Chondrocyte (in vitro differentiated cells): ENCODE data around the gene RERE. TPM values are rescaled to one million over a fixed set of nuclear protein-coding genes. Genes with fewer than 3 reads are reported as not detected.

Experiments
- DNase-seq: peaks from one replicate; pipeline ENCODE4 v3.0.0; 2021; ENCODE audit warnings: mixed read lengths, low spot score
- H3K27ac Mint-ChIP-seq: one replicate; pipeline ENCODE4 v1.8.0; 2021; ENCODE audit warnings: mild to moderate bottlenecking, moderate library complexity, mixed read lengths; ENCODE audit not compliant: unreplicated experiment
- H3K27me3 Mint-ChIP-seq: 2 replicates; pipeline ENCODE4 v1.8.0; 2021; ENCODE audit warnings: low read depth, mixed read lengths
- H3K36me3 Mint-ChIP-seq: 2 replicates; pipeline ENCODE4 v1.8.0; 2021; ENCODE audit warnings: low read depth, mixed read lengths
- H3K4me1 Mint-ChIP-seq: 2 replicates; pipeline ENCODE4 v1.8.0; 2021; ENCODE audit warnings: low read depth, mild to moderate bottlenecking, mixed read lengths
- H3K4me3 Mint-ChIP-seq: one replicate; pipeline ENCODE4 v1.8.0; 2021; ENCODE audit warnings: mild to moderate bottlenecking, moderate library complexity, mixed read lengths; ENCODE audit not compliant: unreplicated experiment
- H3K9me3 Mint-ChIP-seq: 2 replicates; pipeline ENCODE4 v1.8.0; 2021; ENCODE audit warnings: low read depth, mixed read lengths
- total RNA-seq: library from RNA; stranded (reverse); gene quantifications from 3 replicates; pipeline ENCODE4 v1.2.1, GENCODE V29; 2021
- TF ChIP-seq, protein P1 (sequence below): fragments of 200-600 bp; sonication (generic); IDR thresholded peaks from 2 replicates; pipeline ENCODE4 v1.5.0; 2021; ENCODE audit warnings: antibody characterized with exemption, mild to moderate bottlenecking, moderate library complexity

RERE gene
- total RNA-seq, 1 donor from 2014 or later, result 64.9 TPM

DNA sequence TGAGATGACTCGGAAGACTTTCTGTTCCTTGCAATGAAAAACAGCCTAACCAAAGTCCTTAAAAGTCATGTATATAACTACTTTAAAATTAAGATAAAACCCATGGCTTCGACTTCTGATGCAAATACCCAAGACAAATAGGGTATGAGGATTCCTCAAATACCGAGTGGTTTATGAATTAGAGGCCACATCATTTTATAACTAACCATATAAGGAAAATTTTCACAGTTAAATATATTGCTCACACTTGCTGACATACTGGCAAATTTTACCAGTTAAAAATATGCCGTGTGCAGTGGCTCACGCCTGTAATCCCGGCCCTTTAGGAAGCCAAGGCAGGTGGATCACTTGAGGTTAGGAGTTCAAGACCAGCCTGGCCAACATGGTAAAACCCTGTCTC, 5.4 kb downstream of the RERE start:
- no peaks in the 10 kb centered on the region for H3K9me3 Mint-ChIP-seq
- H3K27ac Mint-ChIP-seq, result no peak overlapping the region
- no peak for DNase-seq
- H3K4me1 Mint-ChIP-seq, result peaks cover 59% of the 10 kb centered on the region
- no peaks in the 10 kb centered on the region for H3K27me3 Mint-ChIP-seq
- H3K4me3 Mint-ChIP-seq, result no peak overlapping the region
- no peaks in the 10 kb centered on the region for H3K36me3 Mint-ChIP-seq
- TF ChIP-seq, protein P1, sequence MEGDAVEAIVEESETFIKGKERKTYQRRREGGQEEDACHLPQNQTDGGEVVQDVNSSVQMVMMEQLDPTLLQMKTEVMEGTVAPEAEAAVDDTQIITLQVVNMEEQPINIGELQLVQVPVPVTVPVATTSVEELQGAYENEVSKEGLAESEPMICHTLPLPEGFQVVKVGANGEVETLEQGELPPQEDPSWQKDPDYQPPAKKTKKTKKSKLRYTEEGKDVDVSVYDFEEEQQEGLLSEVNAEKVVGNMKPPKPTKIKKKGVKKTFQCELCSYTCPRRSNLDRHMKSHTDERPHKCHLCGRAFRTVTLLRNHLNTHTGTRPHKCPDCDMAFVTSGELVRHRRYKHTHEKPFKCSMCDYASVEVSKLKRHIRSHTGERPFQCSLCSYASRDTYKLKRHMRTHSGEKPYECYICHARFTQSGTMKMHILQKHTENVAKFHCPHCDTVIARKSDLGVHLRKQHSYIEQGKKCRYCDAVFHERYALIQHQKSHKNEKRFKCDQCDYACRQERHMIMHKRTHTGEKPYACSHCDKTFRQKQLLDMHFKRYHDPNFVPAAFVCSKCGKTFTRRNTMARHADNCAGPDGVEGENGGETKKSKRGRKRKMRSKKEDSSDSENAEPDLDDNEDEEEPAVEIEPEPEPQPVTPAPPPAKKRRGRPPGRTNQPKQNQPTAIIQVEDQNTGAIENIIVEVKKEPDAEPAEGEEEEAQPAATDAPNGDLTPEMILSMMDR, result no peak

DNA sequence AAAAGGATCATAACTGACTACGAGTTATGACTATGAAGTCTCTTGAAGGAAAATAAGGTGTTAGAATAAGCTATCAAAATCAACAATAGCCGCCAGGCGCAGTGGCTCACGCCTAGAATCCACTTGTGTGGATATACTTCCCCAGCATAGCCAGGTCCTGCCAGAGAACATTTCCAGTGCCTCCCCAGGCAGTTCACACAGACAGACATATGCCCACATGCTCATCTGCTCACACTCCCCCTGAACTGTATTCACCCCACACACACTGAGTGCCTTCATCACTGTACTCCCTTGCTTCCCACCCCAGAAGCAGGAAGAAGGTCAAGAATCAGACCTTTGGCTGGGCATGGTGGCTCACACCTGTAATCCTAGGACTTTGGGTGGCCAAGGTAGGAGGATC, 6.5 kb downstream of the RERE start:
- no peak for DNase-seq
- TF ChIP-seq, protein P1, result no peak
- H3K9me3 Mint-ChIP-seq, result no peaks in the 10 kb centered on the region
- peaks cover 50% of the 10 kb centered on the region for H3K4me1 Mint-ChIP-seq
- no peaks in the 10 kb centered on the region for H3K36me3 Mint-ChIP-seq
- no peaks in the 10 kb centered on the region for H3K27me3 Mint-ChIP-seq
- no peak overlapping the region for H3K4me3 Mint-ChIP-seq
- no peak overlapping the region for H3K27ac Mint-ChIP-seq

DNA sequence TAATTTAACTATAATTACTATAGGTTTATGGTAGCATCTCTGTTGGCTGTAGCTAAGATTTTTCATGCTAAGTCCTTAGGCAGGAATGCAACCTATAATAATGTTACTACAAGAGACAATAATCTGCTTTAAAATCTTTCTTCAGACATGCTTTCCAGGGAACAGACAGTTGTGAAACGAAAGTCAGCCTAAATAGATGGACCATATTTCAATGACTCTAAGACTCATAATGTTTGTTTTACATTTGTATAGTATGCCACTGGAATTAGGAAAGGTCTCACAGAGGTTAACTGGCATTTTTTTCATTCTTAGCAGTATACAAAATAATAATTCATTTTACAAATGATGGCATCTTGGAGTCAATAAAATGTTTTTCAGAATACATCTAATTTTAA, 8.1 kb downstream of the RERE start:
- Mint-ChIP-seq H3K27ac (no peak overlapping the region), H3K9me3 (no peaks in the 10 kb centered on the region), H3K4me1 (peaks cover 34% of the 10 kb centered on the region), H3K27me3 (no peaks in the 10 kb centered on the region), H3K4me3 (no peak overlapping the region), H3K36me3 (no peaks in the 10 kb centered on the region)
- TF ChIP-seq, protein P1, result no peak
- no peak for DNase-seq

DNA sequence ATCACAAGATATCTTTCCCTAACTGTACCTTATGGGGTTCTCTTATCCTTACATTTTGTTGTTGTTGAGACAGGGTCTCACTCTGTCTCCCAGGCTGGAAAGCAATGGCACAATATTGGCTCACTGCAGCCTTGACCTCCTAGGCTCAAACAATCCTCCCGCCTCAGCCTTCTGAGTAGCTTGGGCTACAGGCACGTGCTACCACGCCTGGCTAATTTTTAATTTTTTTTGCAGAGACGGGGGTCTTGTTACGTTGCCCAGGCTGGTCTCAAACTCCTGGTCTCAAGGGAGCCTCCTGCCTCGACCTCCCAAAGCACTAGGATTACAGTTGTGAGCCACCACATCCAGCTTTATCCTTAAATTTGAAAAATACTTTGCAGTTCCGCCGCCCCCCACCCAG, 10.4 kb downstream of the RERE start:
- TF ChIP-seq, protein P1, result no peak
- DNase-seq, result no peak
- H3K36me3 Mint-ChIP-seq, result no peaks in the 10 kb centered on the region

DNA sequence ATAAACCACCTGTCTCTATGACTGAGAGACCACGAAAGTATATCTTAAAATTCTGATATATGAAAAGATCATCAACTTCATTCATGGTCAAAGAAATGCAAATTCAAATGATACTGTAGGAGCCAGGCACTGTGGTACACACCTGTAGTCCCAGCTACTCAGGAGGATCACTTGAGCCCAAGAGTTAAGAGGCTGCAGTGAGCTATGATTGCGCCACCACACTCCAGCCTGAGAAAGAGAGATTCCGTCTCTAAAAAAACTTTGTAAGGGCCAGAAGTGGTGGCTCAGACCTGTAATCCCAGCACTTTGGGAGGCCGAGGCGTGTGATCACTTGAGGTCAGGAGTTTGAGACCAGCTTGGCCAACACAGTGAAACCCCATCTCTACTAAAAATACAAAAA, 17.0 kb downstream of the RERE start:
- no peak overlapping the region for H3K27ac Mint-ChIP-seq
- DNase-seq, result no peak
- no peak overlapping the region for H3K4me3 Mint-ChIP-seq
- H3K27me3 Mint-ChIP-seq, result no peaks in the 10 kb centered on the region
- no peaks in the 10 kb centered on the region for H3K36me3 Mint-ChIP-seq
- TF ChIP-seq, protein P1, result no peak
- no peaks in the 10 kb centered on the region for H3K9me3 Mint-ChIP-seq
- H3K4me1 Mint-ChIP-seq, result peaks cover 5% of the 10 kb centered on the region

More for the DNA sequence above, 10.4 kb downstream of the RERE start:
- no peaks in the 10 kb centered on the region for H3K9me3 Mint-ChIP-seq
- no peak overlapping the region for H3K4me3 Mint-ChIP-seq
- no peaks in the 10 kb centered on the region for H3K27me3 Mint-ChIP-seq
- peaks cover 15% of the 10 kb centered on the region for H3K4me1 Mint-ChIP-seq
- no peak overlapping the region for H3K27ac Mint-ChIP-seq
